Fibroblast of villous mesenchyme (primary cell): ENCODE results near the gene TNPO2. TPM values are rescaled to one million over a fixed set of nuclear protein-coding genes. Genes with fewer than 3 reads are reported as not detected.

Experiments used
- DNase-seq: peaks from one replicate; pipeline ENCODE4 v3.0.0-alpha.2; 2010; ENCODE audit warnings: low read depth
- H3K4me3 ChIP-seq: 2 replicates; pipeline ENCODE4 v1.5.1; 2011; ENCODE audit warnings: low read depth, mild to moderate bottlenecking, low read length
- CTCF ChIP-seq: IDR thresholded peaks from 2 replicates; pipeline ENCODE4 v1.5.1; 2012; ENCODE audit warnings: low read depth, mild to moderate bottlenecking, low read length; ENCODE audit not compliant: insufficient read depth
- total RNA-seq: library from RNA; depleted of rRNA; stranded (reverse); fragments of >200 nt; gene quantifications from 2 replicates; pipeline ENCODE4 v1.2.3, GENCODE V29; 2012

The TNPO2 gene
- total RNA-seq, 1 donor, result 53.1 TPM

GRCh38 chr19:12752056-12752781, 28.5 kb upstream of the TNPO2 start:
- DNase-seq, result no peak
- TF ChIP-seq CTCF, result no peak
- H3K4me3 ChIP-seq, result no peak overlapping the region

GRCh38 chr19:12751635-12752034, 27.9 kb upstream of the TNPO2 start, which contains the start of gene BEST2:
TSS of gene BEST2 (plus strand) at chr19:12751791. CDS start at chr19:12752593, 802 bp downstream.
- no peak for DNase-seq
- TF ChIP-seq CTCF, result no peak
- no peak within 1 kb of the TSS for H3K4me3 ChIP-seq

- TF ChIP-seq CTCF, result no peak
- no peak for DNase-seq
- H3K4me3 ChIP-seq, result no peak overlapping the region
Measured at GRCh38 chr19:12750851-12751250, 27.1 kb upstream of the TNPO2 start.

- peak overlapping the region; percentile 36 for H3K4me3 ChIP-seq
- TF ChIP-seq CTCF, result no peak
- peak; percentile 64 for DNase-seq
Measured at GRCh38 chr19:12749938-12750521, 26.3 kb upstream of the TNPO2 start.

GRCh38 chr19:12748489-12748888, 24.8 kb upstream of the TNPO2 start:
- DNase-seq, result no peak
- TF ChIP-seq CTCF, result no peak
- H3K4me3 ChIP-seq, result no peak overlapping the region

GRCh38 chr19:12745166-12745897, 21.6 kb upstream of the TNPO2 start:
- H3K4me3 ChIP-seq, result no peak overlapping the region
- peak; percentile 33 for DNase-seq
- no peak for TF ChIP-seq CTCF
